Esophagus squamous epithelium (tissue), 4 donors: ENCODE data around the gene RCAN2.

Experiments used
- POLR2A ChIP-seq, 4 donors: fragments of 450-650 bp; IDR thresholded peaks; one replicate each; pipeline ENCODE4 v1.6.1; 2017; ENCODE audit warnings: antibody characterized with exemption in 4 of 4, mild to moderate bottlenecking in 4 of 4, moderate library complexity in 3 of 4
- TF ChIP-seq, protein P1 (sequence below), 6 experiments: fragments of 450-650 bp in 4 of 6; fragments of 200-600 bp in 2 of 6; sonication (generic) in 2 of 6; IDR thresholded peaks; one replicate each; pipeline ENCODE4 v1.5.1; 2016 to 2019; ENCODE audit warnings: antibody characterized with exemption in 6 of 6, mild to moderate bottlenecking in 4 of 6, moderate library complexity in 4 of 6

DNA sequence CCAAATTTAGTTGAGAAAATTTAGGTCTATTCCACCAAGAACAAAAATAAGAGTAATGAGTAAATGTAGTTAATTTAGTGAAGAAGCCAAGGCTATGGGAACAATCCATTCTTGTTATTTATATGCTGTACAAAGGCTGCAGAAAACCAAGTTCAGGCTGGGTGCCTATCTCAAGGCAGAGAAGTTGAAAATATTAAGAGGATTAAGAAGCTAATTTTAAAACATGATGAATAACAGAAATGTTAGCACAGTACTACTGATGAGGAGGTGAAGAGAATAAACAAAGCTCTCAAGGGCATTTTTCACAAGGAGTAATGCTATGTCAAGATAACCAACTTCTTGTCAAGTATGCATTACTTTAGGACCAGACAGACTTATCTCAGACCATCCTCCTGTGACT is 68.6 kb downstream of the RCAN2 start:
- TF ChIP-seq, protein P1, sequence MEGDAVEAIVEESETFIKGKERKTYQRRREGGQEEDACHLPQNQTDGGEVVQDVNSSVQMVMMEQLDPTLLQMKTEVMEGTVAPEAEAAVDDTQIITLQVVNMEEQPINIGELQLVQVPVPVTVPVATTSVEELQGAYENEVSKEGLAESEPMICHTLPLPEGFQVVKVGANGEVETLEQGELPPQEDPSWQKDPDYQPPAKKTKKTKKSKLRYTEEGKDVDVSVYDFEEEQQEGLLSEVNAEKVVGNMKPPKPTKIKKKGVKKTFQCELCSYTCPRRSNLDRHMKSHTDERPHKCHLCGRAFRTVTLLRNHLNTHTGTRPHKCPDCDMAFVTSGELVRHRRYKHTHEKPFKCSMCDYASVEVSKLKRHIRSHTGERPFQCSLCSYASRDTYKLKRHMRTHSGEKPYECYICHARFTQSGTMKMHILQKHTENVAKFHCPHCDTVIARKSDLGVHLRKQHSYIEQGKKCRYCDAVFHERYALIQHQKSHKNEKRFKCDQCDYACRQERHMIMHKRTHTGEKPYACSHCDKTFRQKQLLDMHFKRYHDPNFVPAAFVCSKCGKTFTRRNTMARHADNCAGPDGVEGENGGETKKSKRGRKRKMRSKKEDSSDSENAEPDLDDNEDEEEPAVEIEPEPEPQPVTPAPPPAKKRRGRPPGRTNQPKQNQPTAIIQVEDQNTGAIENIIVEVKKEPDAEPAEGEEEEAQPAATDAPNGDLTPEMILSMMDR (IDR thresholded peaks at IDR 0.05) = no peak
- no peak for TF ChIP-seq POLR2A (IDR thresholded peaks at IDR 0.05)
